Prostate gland (tissue), 2 donors: Measurements from ENCODE around the gene SHROOM2.

Experiments used
- POLR2A ChIP-seq: fragments of 450-650 bp; IDR thresholded peaks from one replicate; pipeline ENCODE4 v1.6.1; 2016; ENCODE audit warnings: antibody characterized with exemption, mild to moderate bottlenecking
- TF ChIP-seq, protein P1 (sequence below), 4 experiments: fragments of 200-600 bp in 2 of 4; fragments of 450-650 bp in 2 of 4; sonication (generic) in 2 of 4; IDR thresholded peaks; 1 replicate in 3 of 4; 2 replicates in 1 of 4; pipeline ENCODE4 v1.5.1; 2016 to 2019; ENCODE audit warnings: antibody characterized with exemption in 4 of 4, mild to moderate bottlenecking in 2 of 4, moderate library complexity in 2 of 4

DNA sequence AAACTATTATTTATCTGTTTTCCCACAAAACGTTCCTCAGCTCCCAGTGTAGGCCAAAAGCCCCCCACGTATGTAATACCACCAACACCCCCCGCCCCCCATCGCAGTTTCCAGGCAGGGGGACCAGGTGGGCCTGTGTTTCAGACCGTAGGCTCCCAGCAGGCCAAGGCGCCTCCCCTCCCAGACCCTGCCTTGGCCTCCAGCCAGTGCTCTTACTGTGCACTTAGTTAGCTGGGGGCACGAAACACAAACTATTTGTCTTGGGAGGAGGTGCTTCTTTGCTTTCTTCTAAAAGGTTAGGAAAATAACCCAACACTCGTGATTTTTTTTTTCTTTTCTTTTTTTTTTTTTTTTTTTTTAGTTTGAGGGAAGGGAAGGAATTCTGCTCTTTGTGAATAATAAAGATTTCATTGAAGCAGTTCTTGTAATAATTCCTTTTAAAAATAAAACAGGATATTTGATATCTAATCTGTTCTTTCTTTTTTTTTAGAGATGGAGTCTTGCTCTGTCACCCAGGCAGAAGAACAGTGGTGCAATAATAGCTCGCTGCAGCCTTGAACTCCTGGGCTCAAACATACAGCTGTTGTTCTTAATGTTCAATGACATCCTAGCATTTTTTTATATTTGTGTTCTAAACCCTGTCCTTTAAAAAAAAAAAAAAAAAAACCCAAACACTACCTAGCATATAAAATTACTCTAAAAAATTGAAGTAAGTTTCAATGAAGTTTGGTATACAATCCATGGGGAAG lies 98.0 kb downstream of the SHROOM2 start:
- no peak for TF ChIP-seq POLR2A
- TF ChIP-seq, protein P1, sequence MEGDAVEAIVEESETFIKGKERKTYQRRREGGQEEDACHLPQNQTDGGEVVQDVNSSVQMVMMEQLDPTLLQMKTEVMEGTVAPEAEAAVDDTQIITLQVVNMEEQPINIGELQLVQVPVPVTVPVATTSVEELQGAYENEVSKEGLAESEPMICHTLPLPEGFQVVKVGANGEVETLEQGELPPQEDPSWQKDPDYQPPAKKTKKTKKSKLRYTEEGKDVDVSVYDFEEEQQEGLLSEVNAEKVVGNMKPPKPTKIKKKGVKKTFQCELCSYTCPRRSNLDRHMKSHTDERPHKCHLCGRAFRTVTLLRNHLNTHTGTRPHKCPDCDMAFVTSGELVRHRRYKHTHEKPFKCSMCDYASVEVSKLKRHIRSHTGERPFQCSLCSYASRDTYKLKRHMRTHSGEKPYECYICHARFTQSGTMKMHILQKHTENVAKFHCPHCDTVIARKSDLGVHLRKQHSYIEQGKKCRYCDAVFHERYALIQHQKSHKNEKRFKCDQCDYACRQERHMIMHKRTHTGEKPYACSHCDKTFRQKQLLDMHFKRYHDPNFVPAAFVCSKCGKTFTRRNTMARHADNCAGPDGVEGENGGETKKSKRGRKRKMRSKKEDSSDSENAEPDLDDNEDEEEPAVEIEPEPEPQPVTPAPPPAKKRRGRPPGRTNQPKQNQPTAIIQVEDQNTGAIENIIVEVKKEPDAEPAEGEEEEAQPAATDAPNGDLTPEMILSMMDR (IDR thresholded peaks at IDR 0.05) = no peak
